A673 (cell line): Measurements from ENCODE around the gene GPC1.

ENCODE experiments used
- EZH2 ChIP-seq: fragments of 200-600 bp; sonication (generic); IDR thresholded peaks from 2 replicates; pipeline ENCODE4 v1.6.1; 2017; ENCODE audit warnings: borderline replicate concordance, low read depth, mild to moderate bottlenecking, mixed read lengths, antibody characterized with exemption, low read length; ENCODE audit not compliant: poor library complexity, severe bottlenecking
- TF ChIP-seq, protein P1 (sequence below): fragments of 300-800, 200-600 bp; sonication (generic); conservative IDR thresholded peaks from 2 replicates; pipeline ENCODE4 v1.5.1; 2017; ENCODE audit warnings: low read depth, mild to moderate bottlenecking, antibody characterized with exemption, low read length, moderate library complexity, mixed read lengths

DNA sequence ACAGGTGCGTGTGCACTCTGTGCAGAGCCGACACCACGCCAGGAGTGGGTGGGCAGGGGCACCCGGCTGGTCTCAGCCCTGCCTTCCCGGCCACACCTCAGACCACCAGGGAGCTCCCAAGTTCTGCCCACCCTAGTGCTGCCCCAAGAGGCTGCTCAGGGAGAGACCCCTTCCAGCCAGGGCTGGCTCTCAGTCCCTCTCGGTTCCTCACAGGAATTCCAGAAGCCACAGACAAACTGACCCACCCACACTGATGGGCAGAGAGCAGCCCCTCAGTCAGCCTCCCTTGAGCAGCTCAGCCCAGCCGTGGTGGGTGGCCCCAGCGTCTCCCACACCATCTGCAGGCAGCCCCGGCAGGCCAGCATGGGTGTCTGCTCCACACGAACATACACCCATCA is 33.8 kb downstream of the GPC1 start:
- no peak for TF ChIP-seq EZH2
- TF ChIP-seq, protein P1, sequence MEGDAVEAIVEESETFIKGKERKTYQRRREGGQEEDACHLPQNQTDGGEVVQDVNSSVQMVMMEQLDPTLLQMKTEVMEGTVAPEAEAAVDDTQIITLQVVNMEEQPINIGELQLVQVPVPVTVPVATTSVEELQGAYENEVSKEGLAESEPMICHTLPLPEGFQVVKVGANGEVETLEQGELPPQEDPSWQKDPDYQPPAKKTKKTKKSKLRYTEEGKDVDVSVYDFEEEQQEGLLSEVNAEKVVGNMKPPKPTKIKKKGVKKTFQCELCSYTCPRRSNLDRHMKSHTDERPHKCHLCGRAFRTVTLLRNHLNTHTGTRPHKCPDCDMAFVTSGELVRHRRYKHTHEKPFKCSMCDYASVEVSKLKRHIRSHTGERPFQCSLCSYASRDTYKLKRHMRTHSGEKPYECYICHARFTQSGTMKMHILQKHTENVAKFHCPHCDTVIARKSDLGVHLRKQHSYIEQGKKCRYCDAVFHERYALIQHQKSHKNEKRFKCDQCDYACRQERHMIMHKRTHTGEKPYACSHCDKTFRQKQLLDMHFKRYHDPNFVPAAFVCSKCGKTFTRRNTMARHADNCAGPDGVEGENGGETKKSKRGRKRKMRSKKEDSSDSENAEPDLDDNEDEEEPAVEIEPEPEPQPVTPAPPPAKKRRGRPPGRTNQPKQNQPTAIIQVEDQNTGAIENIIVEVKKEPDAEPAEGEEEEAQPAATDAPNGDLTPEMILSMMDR, result no peak
